ENCODE results near the gene NLGN4X. TPM values are rescaled to one million over a fixed set of nuclear protein-coding genes. Genes with fewer than 3 reads are reported as not detected.

Gene NLGN4X
- total RNA-seq, 1 experiment from 2014 or later, result not detected

DNA sequence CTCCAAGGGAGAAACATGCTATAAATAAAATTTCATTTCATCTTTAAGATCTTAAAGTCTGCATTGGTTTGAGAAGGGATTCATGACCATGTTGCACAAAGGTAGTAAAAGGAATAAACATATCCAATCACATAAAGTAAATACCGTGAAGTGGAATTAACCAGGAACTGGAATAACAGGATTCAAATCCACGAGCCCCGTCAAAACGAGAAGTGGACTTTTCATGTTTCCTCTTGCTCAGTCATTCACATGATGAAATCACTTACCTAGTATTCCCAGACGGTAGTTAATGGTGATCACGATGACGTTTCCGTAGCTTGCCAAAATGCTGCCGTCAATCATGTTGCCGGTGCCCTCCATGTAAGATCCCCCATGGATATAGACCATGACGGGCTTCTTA, 199.7 kb downstream of the NLGN4X start:
- in situ Hi-C loops (cut with HindIII; ENCODE audit: low pct_unique_long_range_greater_than_20kb, low sequenced_read_pairs), result no loop called here
- DNase-seq (ENCODE audit: low read depth, low spot score), result no peak
- Histone ChIP-seq H3K36me3 (ENCODE audit: control insufficient read depth, insufficient read depth, low read length) (no peaks in the 10 kb centered on the region), H3K27ac (ENCODE audit: low read length) (no peak overlapping the region), H3K9me3 (ENCODE audit: control insufficient read depth, insufficient read depth, low read depth, low read length) (no peaks in the 10 kb centered on the region), H3K4me3 (ENCODE audit: low read depth in 2 of 2, low read length in 2 of 2) (no peak overlapping the region), H3K4me1 (ENCODE audit: control insufficient read depth, insufficient read depth, low read length) (no peaks in the 10 kb centered on the region), H3K27me3 (ENCODE audit: control insufficient read depth, insufficient read depth, low read length) (no peaks in the 10 kb centered on the region)
- ChIA-PET POLR2A (no interaction called here), CTCF (no interaction called here)
- ATAC-seq, result no peak
- TF ChIP-seq POLR2AphosphoS5 (IDR thresholded peaks at IDR 0.05; ENCODE audit: low read depth, low read length) (no peak), SIN3A (IDR thresholded peaks at IDR 0.05; ENCODE audit: borderline replicate concordance, insufficient read depth, low read depth, low read length) (no peak), TCF7L2 (IDR thresholded peaks at IDR 0.05; ENCODE audit: low read depth, low read length) (no peak)
- no TSS peak for BruUV-seq (replicated peaks)
- intact Hi-C loops (cut with micrococcal nuclease; ENCODE audit: unreplicated experiment), result no loop called here

DNA sequence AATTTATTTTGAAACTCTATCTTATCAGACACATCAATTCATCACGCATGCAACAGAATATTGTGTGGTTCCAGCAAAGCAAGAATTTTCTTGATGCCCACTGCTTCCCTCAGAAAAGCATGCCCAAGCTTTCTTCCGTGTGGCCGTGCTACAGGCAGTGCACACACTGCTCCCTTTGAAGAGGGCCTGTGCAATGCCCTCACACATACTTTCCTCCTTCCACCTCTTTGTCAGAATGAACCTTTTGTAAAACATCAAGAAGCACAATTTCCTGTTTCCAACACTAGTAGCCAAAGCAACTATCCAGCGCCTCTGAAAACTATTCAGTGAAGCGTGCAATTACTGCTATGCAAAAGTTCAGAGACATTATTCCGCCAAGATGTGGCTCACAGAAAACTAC, 201.7 kb downstream of the NLGN4X start:
- no peaks in the 10 kb centered on the region for H3K9me3 ChIP-seq (ENCODE audit: control insufficient read depth, insufficient read depth, low read depth, low read length)
- DNase-seq (ENCODE audit: low read depth, low spot score) (no peak), ATAC-seq (no peak)
- H3K36me3 ChIP-seq (ENCODE audit: control insufficient read depth, insufficient read depth, low read length), result no peaks in the 10 kb centered on the region
- no peaks in the 10 kb centered on the region for H3K27me3 ChIP-seq (ENCODE audit: control insufficient read depth, insufficient read depth, low read length)
- TF ChIP-seq, protein P1, sequence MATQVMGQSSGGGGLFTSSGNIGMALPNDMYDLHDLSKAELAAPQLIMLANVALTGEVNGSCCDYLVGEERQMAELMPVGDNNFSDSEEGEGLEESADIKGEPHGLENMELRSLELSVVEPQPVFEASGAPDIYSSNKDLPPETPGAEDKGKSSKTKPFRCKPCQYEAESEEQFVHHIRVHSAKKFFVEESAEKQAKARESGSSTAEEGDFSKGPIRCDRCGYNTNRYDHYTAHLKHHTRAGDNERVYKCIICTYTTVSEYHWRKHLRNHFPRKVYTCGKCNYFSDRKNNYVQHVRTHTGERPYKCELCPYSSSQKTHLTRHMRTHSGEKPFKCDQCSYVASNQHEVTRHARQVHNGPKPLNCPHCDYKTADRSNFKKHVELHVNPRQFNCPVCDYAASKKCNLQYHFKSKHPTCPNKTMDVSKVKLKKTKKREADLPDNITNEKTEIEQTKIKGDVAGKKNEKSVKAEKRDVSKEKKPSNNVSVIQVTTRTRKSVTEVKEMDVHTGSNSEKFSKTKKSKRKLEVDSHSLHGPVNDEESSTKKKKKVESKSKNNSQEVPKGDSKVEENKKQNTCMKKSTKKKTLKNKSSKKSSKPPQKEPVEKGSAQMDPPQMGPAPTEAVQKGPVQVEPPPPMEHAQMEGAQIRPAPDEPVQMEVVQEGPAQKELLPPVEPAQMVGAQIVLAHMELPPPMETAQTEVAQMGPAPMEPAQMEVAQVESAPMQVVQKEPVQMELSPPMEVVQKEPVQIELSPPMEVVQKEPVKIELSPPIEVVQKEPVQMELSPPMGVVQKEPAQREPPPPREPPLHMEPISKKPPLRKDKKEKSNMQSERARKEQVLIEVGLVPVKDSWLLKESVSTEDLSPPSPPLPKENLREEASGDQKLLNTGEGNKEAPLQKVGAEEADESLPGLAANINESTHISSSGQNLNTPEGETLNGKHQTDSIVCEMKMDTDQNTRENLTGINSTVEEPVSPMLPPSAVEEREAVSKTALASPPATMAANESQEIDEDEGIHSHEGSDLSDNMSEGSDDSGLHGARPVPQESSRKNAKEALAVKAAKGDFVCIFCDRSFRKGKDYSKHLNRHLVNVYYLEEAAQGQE (IDR thresholded peaks at IDR 0.05; ENCODE audit: insufficient read depth in 1 of 2, low read depth in 2 of 2, low read length in 1 of 2), result no peak
- TF ChIP-seq SIN3A (IDR thresholded peaks at IDR 0.05; ENCODE audit: borderline replicate concordance, insufficient read depth, low read depth, low read length), result no peak
- no peak for TF ChIP-seq CTCF (IDR thresholded peaks at IDR 0.05)
- no peak for TF ChIP-seq POLR2AphosphoS5 (IDR thresholded peaks at IDR 0.05; ENCODE audit: low read depth, low read length)
- no peaks in the 10 kb centered on the region for H3K4me1 ChIP-seq (ENCODE audit: control insufficient read depth, insufficient read depth, low read length)
- intact Hi-C loops (cut with micrococcal nuclease; ENCODE audit: unreplicated experiment) (no loop called here), in situ Hi-C loops (cut with HindIII; ENCODE audit: low pct_unique_long_range_greater_than_20kb, low sequenced_read_pairs) (no loop called here)
- no peak overlapping the region for H3K4me3 ChIP-seq (ENCODE audit: low read depth in 2 of 2, low read length in 2 of 2)
- ChIA-PET POLR2A (no interaction called here), CTCF (no interaction called here)
- no TSS peak for BruUV-seq (replicated peaks)
- H3K27ac ChIP-seq (ENCODE audit: low read length), result no peak overlapping the region

GRCh38 chrX:6026429-6026828, 202.2 kb downstream of the NLGN4X start:
- TF ChIP-seq CTCF (IDR thresholded peaks at IDR 0.05), result no peak
- TF ChIP-seq TCF7L2 (IDR thresholded peaks at IDR 0.05; ENCODE audit: low read depth, low read length), result no peak
- TF ChIP-seq, protein P1 (IDR thresholded peaks at IDR 0.05; ENCODE audit: insufficient read depth in 1 of 2, low read depth in 2 of 2, low read length in 1 of 2), result no peak
- no peak for TF ChIP-seq SIN3A (IDR thresholded peaks at IDR 0.05; ENCODE audit: borderline replicate concordance, insufficient read depth, low read depth, low read length)
- no peak for TF ChIP-seq POLR2AphosphoS5 (IDR thresholded peaks at IDR 0.05; ENCODE audit: low read depth, low read length)
- Histone ChIP-seq H3K4me1 (ENCODE audit: control insufficient read depth, insufficient read depth, low read length) (no peaks in the 10 kb centered on the region), H3K27me3 (ENCODE audit: control insufficient read depth, insufficient read depth, low read length) (no peaks in the 10 kb centered on the region), H3K4me3 (ENCODE audit: low read depth in 2 of 2, low read length in 2 of 2) (no peak overlapping the region), H3K36me3 (ENCODE audit: control insufficient read depth, insufficient read depth, low read length) (no peaks in the 10 kb centered on the region), H3K9me3 (ENCODE audit: control insufficient read depth, insufficient read depth, low read depth, low read length) (no peaks in the 10 kb centered on the region), H3K27ac (ENCODE audit: low read length) (no peak overlapping the region)
- intact Hi-C loops (cut with micrococcal nuclease; ENCODE audit: unreplicated experiment), result no loop called here
- in situ Hi-C loops (cut with HindIII; ENCODE audit: low pct_unique_long_range_greater_than_20kb, low sequenced_read_pairs), result no loop called here
- POLR2A ChIA-PET, result interaction anchor here (0.7 kb wide), 1 partner anchor 8 kb away, joined by 8 read pairs; no protein-coding TSS in a partner anchor
- CTCF ChIA-PET, result no interaction called here
- no peak for DNase-seq (ENCODE audit: low read depth, low spot score)
- ATAC-seq, result no peak
- BruUV-seq (replicated peaks), result no TSS peak
